Measurements from ENCODE around the gene LAMP2. TPM values are rescaled to one million over a fixed set of nuclear protein-coding genes. Genes with fewer than 3 reads are reported as not detected.

Gene LAMP2
- total and polyA plus RNA-seq, 9 of the 15 experiments (the other 6 are each of a cell fraction or from before 2014, with no cell fraction given) = 22.3 to 77.7 (median 48.6) TPM

GRCh38 chrX:120468825-120469525, at the start of gene LAMP2 (continued):
- TF ChIP-seq HNRNPH1 (optimal IDR thresholded peaks at IDR 0.05; ENCODE audit: low read depth, low read length) = no peak
- TF ChIP-seq GMEB1 (CRISPR knock-in tag; IDR thresholded peaks at IDR 0.05) = no peak
- TF ChIP-seq POLR2B (IDR thresholded peaks at IDR 0.05; ENCODE audit: low read depth, partially characterized antibody) = peak; percentile 71
- peak; percentile 38; the same call in 1 of the 2 replicates for TF ChIP-seq CTBP1 (IDR thresholded peaks at IDR 0.05; ENCODE audit: borderline replicate concordance)
- TF ChIP-seq FOXM1 (IDR thresholded peaks at IDR 0.05; ENCODE audit: low read depth) = no peak
- no peak for TF ChIP-seq FOXM1 (CRISPR knock-in tag; IDR thresholded peaks at IDR 0.05; ENCODE audit: low read depth)
- no peak for TF ChIP-seq BACH1 (tag; IDR thresholded peaks at IDR 0.05)
- no peak for TF ChIP-seq ZBTB7A (IDR thresholded peaks at IDR 0.05; ENCODE audit: borderline replicate concordance, control insufficient read depth, low read depth, low read length)
- TF ChIP-seq SP1 (CRISPR knock-in tag; IDR thresholded peaks at IDR 0.05) = peak; percentile 48; the same call in 1 of the 2 replicates
- no peak for TF ChIP-seq CBFB (CRISPR knock-in tag; IDR thresholded peaks at IDR 0.05)
- no peak for TF ChIP-seq ZFP1 (CRISPR knock-in tag; IDR thresholded peaks at IDR 0.05)
- no peak for TF ChIP-seq ZNF707 (CRISPR knock-in tag; conservative IDR thresholded peaks at IDR 0.05)
- TF ChIP-seq ARID2 (IDR thresholded peaks at IDR 0.05) = no peak
- no peak for TF ChIP-seq PKNOX1 (IDR thresholded peaks at IDR 0.05)
- no peak for TF ChIP-seq IFI16 (CRISPR knock-in tag; IDR thresholded peaks at IDR 0.05)
- peak; percentile 46; the same call in 1 of the 2 replicates for TF ChIP-seq MBD2 (IDR thresholded peaks at IDR 0.05; ENCODE audit: borderline replicate concordance, low read depth)
- no peak for TF ChIP-seq ZNF518B (CRISPR knock-in tag; IDR thresholded peaks at IDR 0.05)
- TF ChIP-seq ARID4B (CRISPR knock-in tag; IDR thresholded peaks at IDR 0.05) = peak; percentile 56; the same call in 1 of the 2 replicates

Measured in K562 (cell line).